SK-N-MC (cell line): ENCODE measurements around the gene PTPRB.

ENCODE experiments used
- EZH2 ChIP-seq: fragments of 200-600 bp; sonication (generic); IDR thresholded peaks from one replicate; pipeline ENCODE4 v1.6.1; 2017; ENCODE audit warnings: antibody characterized with exemption
- FOXP2 ChIP-seq: optimal IDR thresholded peaks from 2 replicates; pipeline ENCODE3; 2011; ENCODE audit warnings: mild to moderate bottlenecking, moderate library complexity; ENCODE audit not compliant: insufficient read depth; ENCODE audit errors: extremely low read length, control extremely low read depth
- POLR2AphosphoS5 ChIP-seq: IDR thresholded peaks from 2 replicates; pipeline ENCODE4 v1.6.1; 2012; ENCODE audit warnings: mild to moderate bottlenecking, low read depth, low read length, borderline replicate concordance

DNA sequence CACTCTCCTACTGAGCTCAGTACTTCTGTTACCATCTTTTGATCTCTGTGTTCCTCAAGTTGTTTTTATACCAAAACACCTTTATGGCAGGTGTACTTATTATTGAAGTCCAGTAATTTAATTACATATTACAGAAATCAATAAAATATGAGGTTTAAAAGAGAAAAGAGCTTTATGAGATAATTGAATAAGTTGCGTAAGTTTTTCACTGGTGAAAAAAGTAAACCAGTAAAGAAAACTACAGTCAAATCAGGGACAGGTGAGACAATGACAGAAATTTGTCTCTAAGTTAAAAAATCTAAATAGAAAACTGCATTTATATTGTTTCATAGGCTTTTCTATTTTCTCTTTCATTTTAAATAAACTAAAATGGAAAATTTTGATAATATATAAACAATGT, 29.1 kb upstream of the PTPRB start:
- TF ChIP-seq EZH2 (no peak), POLR2AphosphoS5 (no peak), FOXP2 (no peak)
